HFF-Myc (cell line): ENCODE data around the gene FCAMR.

Experiments
- DNase-seq: peaks from one replicate; pipeline ENCODE4 v3.0.0-alpha.2; 2011; ENCODE audit warnings: low read depth; ENCODE audit errors: extremely low read depth
- H3K4me3 ChIP-seq: replicated peaks from 2 replicates; pipeline ENCODE4 v1.5.1; 2011; ENCODE audit warnings: low read depth, mild to moderate bottlenecking, control low read depth, low read length
- TF ChIP-seq, protein P1 (sequence below): IDR thresholded peaks from 2 replicates; pipeline ENCODE4 v1.5.1; 2012; ENCODE audit warnings: mild to moderate bottlenecking, low read depth, low read length, control low read depth; ENCODE audit errors: missing control alignments

The FCAMR gene

DNA sequence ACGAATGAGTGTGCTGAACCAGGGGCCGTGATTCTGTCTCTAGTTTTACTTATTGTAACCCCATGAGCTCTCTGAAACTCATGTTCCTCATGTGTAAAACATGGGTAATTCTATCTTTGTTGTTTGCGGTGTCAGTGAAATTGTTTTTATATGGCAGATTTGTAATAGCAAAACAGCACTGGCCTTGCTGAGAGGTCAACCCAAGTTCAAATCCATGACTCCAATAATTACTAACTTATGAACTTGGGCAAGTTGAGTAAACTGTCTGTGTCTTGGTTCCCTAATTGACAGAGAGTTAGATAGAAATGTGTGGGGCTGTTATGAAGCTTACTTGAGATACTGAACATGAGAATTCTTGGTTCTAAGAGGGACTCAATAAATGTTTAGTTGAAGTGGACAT lies 44.5 kb upstream of the FCAMR start:
- TF ChIP-seq, protein P1, sequence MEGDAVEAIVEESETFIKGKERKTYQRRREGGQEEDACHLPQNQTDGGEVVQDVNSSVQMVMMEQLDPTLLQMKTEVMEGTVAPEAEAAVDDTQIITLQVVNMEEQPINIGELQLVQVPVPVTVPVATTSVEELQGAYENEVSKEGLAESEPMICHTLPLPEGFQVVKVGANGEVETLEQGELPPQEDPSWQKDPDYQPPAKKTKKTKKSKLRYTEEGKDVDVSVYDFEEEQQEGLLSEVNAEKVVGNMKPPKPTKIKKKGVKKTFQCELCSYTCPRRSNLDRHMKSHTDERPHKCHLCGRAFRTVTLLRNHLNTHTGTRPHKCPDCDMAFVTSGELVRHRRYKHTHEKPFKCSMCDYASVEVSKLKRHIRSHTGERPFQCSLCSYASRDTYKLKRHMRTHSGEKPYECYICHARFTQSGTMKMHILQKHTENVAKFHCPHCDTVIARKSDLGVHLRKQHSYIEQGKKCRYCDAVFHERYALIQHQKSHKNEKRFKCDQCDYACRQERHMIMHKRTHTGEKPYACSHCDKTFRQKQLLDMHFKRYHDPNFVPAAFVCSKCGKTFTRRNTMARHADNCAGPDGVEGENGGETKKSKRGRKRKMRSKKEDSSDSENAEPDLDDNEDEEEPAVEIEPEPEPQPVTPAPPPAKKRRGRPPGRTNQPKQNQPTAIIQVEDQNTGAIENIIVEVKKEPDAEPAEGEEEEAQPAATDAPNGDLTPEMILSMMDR, result no peak
- DNase-seq, result no peak
- H3K4me3 ChIP-seq, result no peak overlapping the region

DNA sequence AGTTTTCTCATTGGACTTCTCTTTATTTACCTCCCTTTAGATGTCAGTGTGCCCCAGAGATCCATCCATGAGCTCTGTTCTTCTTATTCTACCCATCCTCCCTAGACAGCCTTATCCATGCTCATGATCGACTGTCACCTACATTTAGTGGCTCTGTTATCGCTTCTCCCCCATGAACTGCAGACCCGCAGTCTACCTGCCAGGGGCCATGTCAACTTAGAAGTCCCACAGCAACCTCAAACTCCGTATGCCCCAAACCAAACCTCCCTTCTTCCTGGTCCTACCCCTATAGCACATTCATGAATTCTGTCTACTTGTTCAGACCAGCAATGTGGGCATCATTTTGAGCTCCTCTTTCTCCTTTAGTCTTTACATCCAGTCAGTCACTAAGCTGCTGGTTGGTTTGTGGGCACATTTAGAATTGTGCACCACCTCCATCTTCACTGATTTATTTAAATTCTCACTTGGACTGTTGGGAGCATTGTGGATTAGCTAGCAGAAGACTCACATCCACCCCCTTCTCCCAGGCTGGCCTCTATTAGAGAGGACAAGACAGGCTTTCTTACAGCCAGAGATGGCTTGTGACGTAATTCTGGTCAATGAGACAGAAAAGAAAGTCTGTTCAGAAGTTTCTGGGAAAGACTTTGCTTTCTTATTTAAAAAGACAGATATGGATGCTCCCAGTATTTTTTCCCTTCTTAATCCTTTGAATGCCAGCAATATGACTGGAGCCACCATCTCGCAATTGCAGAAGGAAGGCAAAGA lies 43.2 kb upstream of the FCAMR start:
- no peak overlapping the region for H3K4me3 ChIP-seq
- TF ChIP-seq, protein P1, result no peak
- no peak for DNase-seq

DNA sequence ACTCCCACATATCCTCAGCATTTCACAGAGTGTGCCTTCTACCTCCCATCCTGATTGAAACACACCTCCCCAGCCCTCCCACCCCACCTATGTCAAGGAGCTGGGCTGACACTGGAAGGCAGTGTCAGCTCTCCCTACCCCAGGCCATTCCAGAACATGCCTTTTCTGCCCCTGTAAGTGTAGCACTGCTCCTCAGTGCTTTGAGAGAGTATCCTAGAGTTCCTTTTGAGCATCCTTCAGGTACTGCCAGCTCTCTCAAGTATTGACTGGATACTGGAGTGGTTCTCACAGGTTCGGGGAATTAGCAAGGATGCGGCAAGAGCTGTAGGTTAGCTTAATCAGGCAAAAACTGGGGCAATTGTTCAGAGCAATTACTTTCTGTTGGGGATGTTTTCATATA lies 40.5 kb upstream of the FCAMR start:
- H3K4me3 ChIP-seq, result no peak overlapping the region
- DNase-seq, result no peak
- TF ChIP-seq, protein P1, result no peak

GRCh38 chr1:207009945-207010344 lies 39.7 kb upstream of the FCAMR start:
- DNase-seq, result no peak
- TF ChIP-seq, protein P1, result no peak
- no peak overlapping the region for H3K4me3 ChIP-seq

GRCh38 chr1:207009182-207009850 lies 39.1 kb upstream of the FCAMR start:
- TF ChIP-seq, protein P1, result no peak
- DNase-seq, result no peak
- no peak overlapping the region for H3K4me3 ChIP-seq

DNA sequence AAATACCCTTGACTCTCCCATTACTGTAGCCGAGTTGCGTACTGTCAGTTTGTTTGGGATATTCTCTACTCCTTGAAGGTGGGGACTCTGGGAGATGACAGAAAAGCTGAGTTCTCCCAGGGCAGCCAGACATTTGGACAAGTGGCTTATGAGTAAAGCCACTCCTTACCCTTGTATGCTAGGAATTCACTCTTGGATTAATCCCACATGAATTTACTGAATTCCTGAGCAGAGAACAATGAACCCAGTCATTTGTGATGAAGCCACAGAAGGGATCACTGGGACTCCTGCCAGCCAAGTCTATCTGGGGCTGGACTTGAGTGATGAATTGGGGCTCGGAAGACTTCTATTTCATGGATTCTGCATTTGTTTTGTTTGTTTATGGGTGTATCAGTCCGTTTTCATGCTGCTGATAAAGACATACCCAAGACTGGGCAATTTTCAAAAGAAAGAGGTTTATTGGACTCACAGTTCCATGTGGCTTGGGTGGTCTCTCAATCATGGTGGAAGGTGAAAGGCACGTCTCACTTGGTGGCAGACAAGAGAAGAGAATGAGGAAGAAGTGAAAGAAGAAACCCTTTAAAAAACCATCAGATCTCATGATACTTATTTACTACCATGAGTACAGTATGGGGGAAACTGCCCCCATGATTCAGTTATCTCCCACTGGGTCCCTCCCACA lies 37.2 kb upstream of the FCAMR start:
- H3K4me3 ChIP-seq, result no peak overlapping the region
- peak; percentile 72 for DNase-seq
- TF ChIP-seq, protein P1, result no peak
